SK-N-MC (cell line): Measurements from ENCODE around the gene ZBED3.

Experiments
- EZH2 ChIP-seq: fragments of 200-600 bp; sonication (generic); IDR thresholded peaks from one replicate; pipeline ENCODE4 v1.6.1; 2017; ENCODE audit warnings: antibody characterized with exemption
- FOXP2 ChIP-seq: optimal IDR thresholded peaks from 2 replicates; pipeline ENCODE3; 2011; ENCODE audit warnings: mild to moderate bottlenecking, moderate library complexity; ENCODE audit not compliant: insufficient read depth; ENCODE audit errors: extremely low read length, control extremely low read depth
- POLR2AphosphoS5 ChIP-seq: IDR thresholded peaks from 2 replicates; pipeline ENCODE4 v1.6.1; 2012; ENCODE audit warnings: mild to moderate bottlenecking, low read depth, low read length, borderline replicate concordance

GRCh38 chr5:77129391-77129990 lies 42.4 kb upstream of the ZBED3 start:
- TF ChIP-seq EZH2 (no peak), POLR2AphosphoS5 (no peak), FOXP2 (no peak)
